ENCODE data around the gene RANGRF.

RANGRF gene

GRCh38 chr17:8327303-8327649 is 38.8 kb downstream of the RANGRF start:
- Histone ChIP-seq H3K23ac (ENCODE audit: low read length) (no peak overlapping the region), H3K4me1 (ENCODE audit: control insufficient read depth, low read depth, low read length) (no peaks in the 10 kb centered on the region), H3K4me2 (ENCODE audit: low read length) (peak overlapping the region; percentile 84), H3K4ac (ENCODE audit: low read depth, low read length) (no peak overlapping the region), H2BK120ac (ENCODE audit: low read depth, low read length) (no peak overlapping the region), H3K79me2 (ENCODE audit: control insufficient read depth, insufficient read depth, low read length) (no peaks in the 10 kb centered on the region), H3K79me1 (ENCODE audit: low read length) (no peaks in the 10 kb centered on the region), H3K56ac (ENCODE audit: low read length) (peak overlapping the region; percentile 86), H3K27me3 (ENCODE audit: insufficient read depth, low read length, poor library complexity) (no peaks in the 10 kb centered on the region), H2BK15ac (replicated peaks; ENCODE audit: low read depth) (no peak overlapping the region), H3K18ac (ENCODE audit: low read length) (peak overlapping the region; percentile 65), H3K4me3 (ENCODE audit: low read length) (peak overlapping the region; percentile 29), H3K9ac (ENCODE audit: low read length) (peak overlapping the region; percentile 70), H2AK5ac (ENCODE audit: low read length) (no peak overlapping the region), H4K5ac (ENCODE audit: low read length) (no peak overlapping the region), H3K27ac (ENCODE audit: low read depth, low read length) (no peak overlapping the region), H2BK5ac (ENCODE audit: low read length) (no peak overlapping the region), H3K36me3 (ENCODE audit: control insufficient read depth, insufficient read depth, low read length) (no peaks in the 10 kb centered on the region), H4K8ac (ENCODE audit: low read depth, low read length) (no peak overlapping the region)
- no CpG with 5 or more reads among the region's 25 CpGs for WGBS (ENCODE audit: extremely low coverage, insufficient coverage, low lambda C conversion rate)
- no peak for DNase-seq

- Histone ChIP-seq H3K18ac (ENCODE audit: low read length) (no peak overlapping the region), H3K23ac (ENCODE audit: low read length) (no peak overlapping the region), H3K27ac (ENCODE audit: low read depth, low read length) (no peak overlapping the region), H3K9ac (ENCODE audit: low read length) (no peak overlapping the region), H2BK5ac (ENCODE audit: low read length) (no peak overlapping the region), H3K4ac (ENCODE audit: low read depth, low read length) (no peak overlapping the region), H3K79me2 (ENCODE audit: control insufficient read depth, insufficient read depth, low read length) (no peaks in the 10 kb centered on the region), H3K4me3 (ENCODE audit: low read length) (no peak overlapping the region), H4K8ac (ENCODE audit: low read depth, low read length) (no peak overlapping the region), H3K27me3 (ENCODE audit: insufficient read depth, low read length, poor library complexity) (no peaks in the 10 kb centered on the region), H4K5ac (ENCODE audit: low read length) (no peak overlapping the region), H3K4me1 (ENCODE audit: control insufficient read depth, low read depth, low read length) (no peaks in the 10 kb centered on the region), H3K4me2 (ENCODE audit: low read length) (no peak overlapping the region), H2AK5ac (ENCODE audit: low read length) (no peak overlapping the region), H3K36me3 (ENCODE audit: control insufficient read depth, insufficient read depth, low read length) (no peaks in the 10 kb centered on the region), H3K56ac (ENCODE audit: low read length) (no peak overlapping the region), H2BK15ac (replicated peaks; ENCODE audit: low read depth) (no peak overlapping the region), H3K79me1 (ENCODE audit: low read length) (no peaks in the 10 kb centered on the region), H2BK120ac (ENCODE audit: low read depth, low read length) (no peak overlapping the region)
- WGBS (ENCODE audit: extremely low coverage, insufficient coverage, low lambda C conversion rate): no CpG with 5 or more reads among the region's 2 CpGs
- DNase-seq: no peak
Observed at GRCh38 chr17:8332128-8332527, 43.7 kb downstream of the RANGRF start.

DNA sequence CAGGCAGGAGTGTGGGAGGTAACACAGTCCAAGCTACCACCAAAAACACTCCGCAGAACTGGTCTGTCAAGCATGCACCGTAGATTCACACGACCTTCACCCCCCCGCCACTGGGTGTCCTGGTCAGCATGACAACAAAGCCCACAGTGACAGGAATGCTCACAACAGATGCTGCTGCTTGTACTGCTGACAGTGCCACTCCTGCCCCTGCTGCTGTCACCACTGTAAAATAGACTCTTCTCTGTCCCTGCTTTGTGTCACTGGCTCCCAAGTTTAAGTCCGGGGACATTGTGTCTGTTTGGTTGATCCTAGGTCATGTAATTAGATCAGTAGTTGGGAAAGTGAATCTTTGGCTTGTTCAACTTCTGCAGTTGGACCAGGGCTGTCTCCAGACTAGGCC is 44.2 kb downstream of the RANGRF start:
- DNase-seq: peak; percentile 65
- no peak overlapping the region for H3K4ac ChIP-seq (ENCODE audit: low read depth, low read length)
- no peak overlapping the region for H4K8ac ChIP-seq (ENCODE audit: low read depth, low read length)
- no peaks in the 10 kb centered on the region for H3K36me3 ChIP-seq (ENCODE audit: control insufficient read depth, insufficient read depth, low read length)
- no peak overlapping the region for H4K5ac ChIP-seq (ENCODE audit: low read length)
- peak overlapping the region; percentile 25 for H3K56ac ChIP-seq (ENCODE audit: low read length)
- no peak overlapping the region for H3K23ac ChIP-seq (ENCODE audit: low read length)
- no peak overlapping the region for H2BK15ac ChIP-seq (replicated peaks; ENCODE audit: low read depth)
- no peak overlapping the region for H2AK5ac ChIP-seq (ENCODE audit: low read length)
- H3K27ac ChIP-seq (ENCODE audit: low read depth, low read length): no peak overlapping the region
- H3K79me2 ChIP-seq (ENCODE audit: control insufficient read depth, insufficient read depth, low read length): no peaks in the 10 kb centered on the region
- H3K4me2 ChIP-seq (ENCODE audit: low read length): no peak overlapping the region
- H3K27me3 ChIP-seq (ENCODE audit: insufficient read depth, low read length, poor library complexity): no peaks in the 10 kb centered on the region
- no peak overlapping the region for H2BK5ac ChIP-seq (ENCODE audit: low read length)
- H3K79me1 ChIP-seq (ENCODE audit: low read length): no peaks in the 10 kb centered on the region
- H3K18ac ChIP-seq (ENCODE audit: low read length): no peak overlapping the region
- H3K4me1 ChIP-seq (ENCODE audit: control insufficient read depth, low read depth, low read length): peaks cover under 1% of the 10 kb centered on the region
- WGBS (ENCODE audit: extremely low coverage, insufficient coverage, low lambda C conversion rate): no CpG with 5 or more reads among the region's 5 CpGs
- no peak overlapping the region for H3K9ac ChIP-seq (ENCODE audit: low read length)
- no peak overlapping the region for H2BK120ac ChIP-seq (ENCODE audit: low read depth, low read length)
- H3K4me3 ChIP-seq (ENCODE audit: low read length): no peak overlapping the region

- Histone ChIP-seq H3K23ac (ENCODE audit: low read length) (no peak overlapping the region), H3K27me3 (ENCODE audit: insufficient read depth, low read length, poor library complexity) (no peaks in the 10 kb centered on the region), H2BK5ac (ENCODE audit: low read length) (no peak overlapping the region), H2BK15ac (replicated peaks; ENCODE audit: low read depth) (no peak overlapping the region), H3K4me3 (ENCODE audit: low read length) (no peak overlapping the region), H2AK5ac (ENCODE audit: low read length) (no peak overlapping the region), H3K4me2 (ENCODE audit: low read length) (no peak overlapping the region), H2BK120ac (ENCODE audit: low read depth, low read length) (no peak overlapping the region), H3K4me1 (ENCODE audit: control insufficient read depth, low read depth, low read length) (peaks cover 6% of the 10 kb centered on the region), H3K79me1 (ENCODE audit: low read length) (no peaks in the 10 kb centered on the region), H3K36me3 (ENCODE audit: control insufficient read depth, insufficient read depth, low read length) (no peaks in the 10 kb centered on the region), H3K79me2 (ENCODE audit: control insufficient read depth, insufficient read depth, low read length) (no peaks in the 10 kb centered on the region), H3K18ac (ENCODE audit: low read length) (no peak overlapping the region), H3K4ac (ENCODE audit: low read depth, low read length) (no peak overlapping the region), H4K5ac (ENCODE audit: low read length) (no peak overlapping the region), H4K8ac (ENCODE audit: low read depth, low read length) (no peak overlapping the region), H3K27ac (ENCODE audit: low read depth, low read length) (no peak overlapping the region), H3K56ac (ENCODE audit: low read length) (no peak overlapping the region), H3K9ac (ENCODE audit: low read length) (no peak overlapping the region)
- WGBS (ENCODE audit: extremely low coverage, insufficient coverage, low lambda C conversion rate): no CpG with 5 or more reads among the region's 4 CpGs
- no peak for DNase-seq
Observed at GRCh38 chr17:8333281-8333680, 44.8 kb downstream of the RANGRF start.

DNA sequence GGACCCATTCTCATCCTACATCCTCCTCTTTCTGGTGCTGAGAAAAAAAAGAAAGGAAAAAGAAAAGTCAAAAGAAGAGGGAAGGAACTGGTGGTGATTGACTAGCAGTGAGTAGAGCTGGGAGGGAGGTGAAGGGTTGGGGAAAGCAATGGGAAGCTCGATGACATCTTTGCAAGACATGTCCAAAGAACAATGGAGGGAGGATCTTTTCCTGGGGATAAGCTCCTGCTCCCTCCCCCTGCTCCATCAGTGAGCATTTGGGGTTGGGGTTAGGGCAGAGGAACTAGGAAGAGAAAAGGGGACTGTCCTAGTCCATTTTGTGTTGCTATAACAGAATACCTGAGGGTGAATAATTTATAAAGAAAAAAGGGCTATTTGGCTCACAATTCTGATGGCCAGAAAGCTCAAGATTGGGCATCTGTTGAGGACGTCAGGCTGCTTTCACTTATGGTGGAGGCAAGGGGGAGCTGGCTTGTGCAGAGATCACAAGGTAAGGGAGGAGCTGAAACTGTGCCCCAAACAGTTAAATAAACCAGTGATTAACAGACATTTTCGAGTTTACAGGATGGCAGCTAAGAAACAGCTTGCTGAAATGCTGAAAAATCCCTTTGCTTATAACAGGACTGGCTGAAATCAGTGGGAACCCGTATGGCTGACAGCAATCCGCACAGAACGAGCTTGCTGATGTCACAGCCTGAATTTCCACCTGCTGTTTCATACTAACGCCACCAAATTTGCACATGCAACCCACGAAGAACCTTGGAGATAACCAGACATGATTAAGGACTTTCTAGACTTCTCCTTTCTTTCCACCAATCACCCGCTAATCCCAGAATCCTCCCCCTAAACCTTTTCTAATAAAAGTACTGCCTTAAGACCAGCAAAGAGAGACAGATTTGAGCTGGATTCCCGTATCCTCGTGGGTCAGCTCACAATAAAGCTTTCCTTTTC is 49.6 kb downstream of the RANGRF start:
- Histone ChIP-seq H3K27ac (ENCODE audit: low read depth, low read length) (no peak overlapping the region), H3K4me3 (ENCODE audit: low read length) (no peak overlapping the region), H3K36me3 (ENCODE audit: control insufficient read depth, insufficient read depth, low read length) (no peaks in the 10 kb centered on the region), H3K18ac (ENCODE audit: low read length) (no peak overlapping the region), H4K5ac (ENCODE audit: low read length) (no peak overlapping the region), H3K79me1 (ENCODE audit: low read length) (no peaks in the 10 kb centered on the region), H4K8ac (ENCODE audit: low read depth, low read length) (no peak overlapping the region), H3K23ac (ENCODE audit: low read length) (no peak overlapping the region), H2BK5ac (ENCODE audit: low read length) (no peak overlapping the region), H3K4me2 (ENCODE audit: low read length) (no peak overlapping the region), H3K4ac (ENCODE audit: low read depth, low read length) (no peak overlapping the region), H2BK120ac (ENCODE audit: low read depth, low read length) (no peak overlapping the region), H3K9ac (ENCODE audit: low read length) (peak overlapping the region; percentile 4), H2AK5ac (ENCODE audit: low read length) (no peak overlapping the region), H3K27me3 (ENCODE audit: insufficient read depth, low read length, poor library complexity) (no peaks in the 10 kb centered on the region), H3K4me1 (ENCODE audit: control insufficient read depth, low read depth, low read length) (peaks cover 8% of the 10 kb centered on the region), H2BK15ac (replicated peaks; ENCODE audit: low read depth) (no peak overlapping the region), H3K56ac (ENCODE audit: low read length) (no peak overlapping the region), H3K79me2 (ENCODE audit: control insufficient read depth, insufficient read depth, low read length) (no peaks in the 10 kb centered on the region)
- WGBS (ENCODE audit: extremely low coverage, insufficient coverage, low lambda C conversion rate): no CpG with 5 or more reads among the region's 11 CpGs
- DNase-seq: peak; percentile 54

DNA sequence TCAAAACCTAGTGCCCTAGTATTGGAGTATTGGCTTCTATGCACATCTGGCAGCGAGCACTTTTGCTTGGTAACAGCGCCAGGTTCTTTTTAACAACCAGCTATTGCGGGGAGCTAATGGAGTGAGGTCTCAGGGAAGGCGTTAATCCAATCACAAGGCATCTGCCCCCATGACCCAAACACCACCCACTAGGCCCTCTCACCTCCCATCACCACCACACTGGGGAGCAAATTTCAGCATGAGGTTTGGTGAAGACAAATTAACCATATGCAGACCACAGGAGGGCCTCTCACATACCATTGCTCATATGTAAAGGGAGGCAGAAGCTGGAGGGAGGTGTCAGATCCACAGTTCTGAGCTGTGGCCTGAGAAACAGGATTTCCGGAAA is 50.3 kb downstream of the RANGRF start:
- Histone ChIP-seq H3K27me3 (ENCODE audit: insufficient read depth, low read length, poor library complexity) (no peaks in the 10 kb centered on the region), H4K8ac (ENCODE audit: low read depth, low read length) (no peak overlapping the region), H2BK120ac (ENCODE audit: low read depth, low read length) (no peak overlapping the region), H3K4me3 (ENCODE audit: low read length) (no peak overlapping the region), H3K4me2 (ENCODE audit: low read length) (no peak overlapping the region), H3K56ac (ENCODE audit: low read length) (no peak overlapping the region), H2AK5ac (ENCODE audit: low read length) (no peak overlapping the region), H2BK5ac (ENCODE audit: low read length) (no peak overlapping the region), H3K4ac (ENCODE audit: low read depth, low read length) (no peak overlapping the region), H3K9ac (ENCODE audit: low read length) (no peak overlapping the region), H2BK15ac (replicated peaks; ENCODE audit: low read depth) (no peak overlapping the region), H3K36me3 (ENCODE audit: control insufficient read depth, insufficient read depth, low read length) (no peaks in the 10 kb centered on the region), H3K18ac (ENCODE audit: low read length) (no peak overlapping the region), H3K4me1 (ENCODE audit: control insufficient read depth, low read depth, low read length) (peaks cover 8% of the 10 kb centered on the region), H4K5ac (ENCODE audit: low read length) (no peak overlapping the region), H3K79me1 (ENCODE audit: low read length) (no peaks in the 10 kb centered on the region), H3K27ac (ENCODE audit: low read depth, low read length) (no peak overlapping the region), H3K79me2 (ENCODE audit: control insufficient read depth, insufficient read depth, low read length) (no peaks in the 10 kb centered on the region), H3K23ac (ENCODE audit: low read length) (no peak overlapping the region)
- WGBS (ENCODE audit: extremely low coverage, insufficient coverage, low lambda C conversion rate): no CpG with 5 or more reads among the region's 5 CpGs
- DNase-seq: peak; percentile 87
